Measurements from ENCODE around the gene UBXN1. TPM values are rescaled to one million over a fixed set of nuclear protein-coding genes. Genes with fewer than 3 reads are reported as not detected.
"Not testable (repeated sequence)": the region's sequence is repeated elsewhere in the genome, so short reads cannot be mapped to it uniquely, and the experiment has no call there.

The UBXN1 gene
- total RNA-seq, 1 experiment from 2014 or later: 118 TPM

DNA sequence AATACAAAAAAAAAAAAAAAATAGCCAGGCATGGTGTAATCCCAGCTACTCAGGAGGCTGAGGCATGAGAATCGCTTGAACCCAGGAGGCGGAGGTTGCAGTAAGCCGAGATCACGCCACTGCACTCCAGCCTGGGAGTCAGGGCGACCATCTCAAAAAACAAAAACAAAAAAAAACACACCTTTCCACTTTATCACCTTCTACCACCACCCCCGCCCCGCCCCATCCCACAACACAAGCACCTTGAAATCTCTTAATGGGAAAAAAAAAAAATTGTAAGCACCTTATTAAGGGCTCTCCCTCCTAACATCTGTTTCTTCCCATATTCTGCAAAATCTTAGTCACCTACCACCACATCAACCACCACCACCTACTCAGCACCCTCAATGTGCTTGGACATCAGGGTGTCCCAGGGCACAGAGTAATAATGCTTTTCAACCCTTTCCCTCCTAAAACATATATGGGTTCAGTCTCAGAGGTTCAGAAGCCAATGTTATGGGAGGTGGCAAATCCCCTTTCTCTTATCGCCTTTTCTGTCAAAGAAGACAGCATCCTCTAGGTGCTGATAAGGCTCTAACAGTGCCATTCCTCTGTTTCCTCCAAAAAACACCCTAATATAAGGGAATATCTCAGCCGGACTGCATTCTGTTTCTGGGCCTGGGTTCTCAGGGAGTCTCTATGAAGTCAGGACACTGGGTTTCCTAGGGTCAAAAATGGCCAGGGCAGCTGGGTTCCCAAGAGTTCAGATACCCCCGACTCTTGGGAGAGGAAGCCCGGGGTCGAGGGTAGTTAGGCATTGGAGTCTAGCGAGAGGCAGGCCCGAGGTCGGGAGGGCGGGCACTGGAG is 26.5 kb downstream of the UBXN1 start:
- TF ChIP-seq, protein P1, sequence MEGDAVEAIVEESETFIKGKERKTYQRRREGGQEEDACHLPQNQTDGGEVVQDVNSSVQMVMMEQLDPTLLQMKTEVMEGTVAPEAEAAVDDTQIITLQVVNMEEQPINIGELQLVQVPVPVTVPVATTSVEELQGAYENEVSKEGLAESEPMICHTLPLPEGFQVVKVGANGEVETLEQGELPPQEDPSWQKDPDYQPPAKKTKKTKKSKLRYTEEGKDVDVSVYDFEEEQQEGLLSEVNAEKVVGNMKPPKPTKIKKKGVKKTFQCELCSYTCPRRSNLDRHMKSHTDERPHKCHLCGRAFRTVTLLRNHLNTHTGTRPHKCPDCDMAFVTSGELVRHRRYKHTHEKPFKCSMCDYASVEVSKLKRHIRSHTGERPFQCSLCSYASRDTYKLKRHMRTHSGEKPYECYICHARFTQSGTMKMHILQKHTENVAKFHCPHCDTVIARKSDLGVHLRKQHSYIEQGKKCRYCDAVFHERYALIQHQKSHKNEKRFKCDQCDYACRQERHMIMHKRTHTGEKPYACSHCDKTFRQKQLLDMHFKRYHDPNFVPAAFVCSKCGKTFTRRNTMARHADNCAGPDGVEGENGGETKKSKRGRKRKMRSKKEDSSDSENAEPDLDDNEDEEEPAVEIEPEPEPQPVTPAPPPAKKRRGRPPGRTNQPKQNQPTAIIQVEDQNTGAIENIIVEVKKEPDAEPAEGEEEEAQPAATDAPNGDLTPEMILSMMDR (conservative IDR thresholded peaks at IDR 0.05): no peak
- DNase-seq: no peak
- H3K4me2 ChIP-seq (ENCODE audit: insufficient read depth, insufficient read length, low read length): peak overlapping the region; percentile 90
- H2BK20ac ChIP-seq (ENCODE audit: low read depth, low read length, poor library complexity, severe bottlenecking): no peak overlapping the region
- H3K14ac ChIP-seq (ENCODE audit: insufficient read depth, low read length): no peak overlapping the region
- peaks cover 4% of the 10 kb centered on the region for H3K23me2 ChIP-seq (ENCODE audit: insufficient read length, low read depth, low read length, poor library complexity, severe bottlenecking)
- H3K9ac ChIP-seq (ENCODE audit: extremely low read depth, insufficient read length, low read length): peak overlapping the region; percentile 84
- H3K27me3 ChIP-seq (ENCODE audit: insufficient read depth, low read length): no peaks in the 10 kb centered on the region
- no peak overlapping the region for H2AFZ ChIP-seq (ENCODE audit: low read length)
- no CpG with 5 or more reads among the region's 16 CpGs for WGBS (ENCODE audit: extremely low coverage, insufficient read length, low lambda C conversion rate)
- Mint-ChIP-seq H3K27me3 (ENCODE audit: low read depth) (no peaks in the 10 kb centered on the region), H3K4me1 (peaks cover 4 to 9% of the 10 kb centered on the region in 2 experiments), H3K36me3 (ENCODE audit: insufficient read depth in 1 of 3, low read depth in 3 of 3) (peaks cover 8 to 24% (median 12%) of the 10 kb centered on the region in 3 experiments; a peak in 6 of 7 replicates), H3K27ac (peak overlapping the region; percentile 86 to 96 (median 86)), H3K9me3 (no peaks in the 10 kb centered on the region), H3K4me3 (peak overlapping the region; percentile 92 to 94)
- H4K91ac ChIP-seq (ENCODE audit: insufficient read length, low read depth, low read length): no peak overlapping the region
- no peak overlapping the region for H4K8ac ChIP-seq (replicated peaks; ENCODE audit: insufficient read length, low read depth, low read length)
- no peaks in the 10 kb centered on the region for H4K20me1 ChIP-seq (ENCODE audit: control insufficient read depth, insufficient read depth, insufficient read length)
- no peaks in the 10 kb centered on the region for H3K79me1 ChIP-seq (ENCODE audit: insufficient read depth, low read depth, low read length, poor library complexity, severe bottlenecking)
- H2BK5ac ChIP-seq (ENCODE audit: insufficient read length, low read length): no peak overlapping the region
- peaks cover 4% of the 10 kb centered on the region; the same call in 1 of the 2 replicates for H3K79me2 ChIP-seq (ENCODE audit: insufficient read depth, low read length)
- H3K4ac ChIP-seq (ENCODE audit: low read depth, low read length): no peak overlapping the region
- no peak overlapping the region for H3K56ac ChIP-seq (ENCODE audit: insufficient read length, low read depth, low read length)
- H2BK15ac ChIP-seq (ENCODE audit: low read depth, low read length): no peak overlapping the region
- H3K18ac ChIP-seq (ENCODE audit: insufficient read length, low read depth, low read length): no peak overlapping the region
- H3K9me3 ChIP-seq (ENCODE audit: control insufficient read depth, low read depth, low read length): no peaks in the 10 kb centered on the region
- no peak overlapping the region for H2BK120ac ChIP-seq (ENCODE audit: low read depth, low read length, poor library complexity, severe bottlenecking)
- no peak overlapping the region for H4K5ac ChIP-seq (ENCODE audit: insufficient read length, low read depth, low read length)
- H3T11ph ChIP-seq (ENCODE audit: low read length): no peak overlapping the region
- no peaks in the 10 kb centered on the region for H3K4me1 ChIP-seq (ENCODE audit: insufficient read depth, low read length)
- H3K23ac ChIP-seq (ENCODE audit: insufficient read length, low read depth, low read length): no peak overlapping the region
- no peak overlapping the region for H2BK12ac ChIP-seq (ENCODE audit: insufficient read length, low read depth, low read length)
- no peak overlapping the region for H2AK5ac ChIP-seq (ENCODE audit: insufficient read length, low read length)
- H3K27ac ChIP-seq (ENCODE audit: insufficient read length, low read depth, low read length): no peak overlapping the region

DNA sequence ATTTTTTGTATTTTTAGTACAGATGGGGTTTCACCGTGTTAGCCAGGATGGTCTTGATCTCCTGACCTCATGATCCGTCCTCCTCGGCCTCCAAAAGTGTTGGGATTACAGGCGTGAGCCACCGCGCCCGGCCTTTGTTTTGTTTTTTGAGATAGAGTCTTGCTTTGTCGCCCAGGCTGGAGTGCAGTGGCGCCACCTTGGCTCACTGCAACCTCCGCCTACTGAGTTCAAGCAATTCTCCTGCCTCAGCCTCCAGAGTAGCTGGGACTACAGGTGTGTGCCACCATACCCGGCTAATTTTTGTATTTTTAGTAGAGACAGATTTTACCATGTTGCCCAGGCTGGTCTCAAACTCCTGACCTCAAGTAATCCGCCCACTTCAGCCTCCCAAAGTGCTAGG is 28.6 kb downstream of the UBXN1 start:
- not testable (repeated sequence) for H3K9ac ChIP-seq (ENCODE audit: extremely low read depth, insufficient read length, low read length); H2AK5ac ChIP-seq (ENCODE audit: insufficient read length, low read length); H2BK120ac ChIP-seq (ENCODE audit: low read depth, low read length, poor library complexity, severe bottlenecking); H4K91ac ChIP-seq (ENCODE audit: insufficient read length, low read depth, low read length); H2BK20ac ChIP-seq (ENCODE audit: low read depth, low read length, poor library complexity, severe bottlenecking); H3K9me3 Mint-ChIP-seq; DNase-seq; H3K4me2 ChIP-seq (ENCODE audit: insufficient read depth, insufficient read length, low read length); H3K56ac ChIP-seq (ENCODE audit: insufficient read length, low read depth, low read length); H3K27ac ChIP-seq (ENCODE audit: insufficient read length, low read depth, low read length); H3K27me3 ChIP-seq (ENCODE audit: insufficient read depth, low read length); H3K27me3 Mint-ChIP-seq (ENCODE audit: low read depth); H3K18ac ChIP-seq (ENCODE audit: insufficient read length, low read depth, low read length); H3K23ac ChIP-seq (ENCODE audit: insufficient read length, low read depth, low read length); H3K79me2 ChIP-seq (ENCODE audit: insufficient read depth, low read length); H3K4me1 ChIP-seq (ENCODE audit: insufficient read depth, low read length); H3K4me3 Mint-ChIP-seq; H2BK12ac ChIP-seq (ENCODE audit: insufficient read length, low read depth, low read length); H3K79me1 ChIP-seq (ENCODE audit: insufficient read depth, low read depth, low read length, poor library complexity, severe bottlenecking); H3K14ac ChIP-seq (ENCODE audit: insufficient read depth, low read length); H2AFZ ChIP-seq (ENCODE audit: low read length); H3K9me3 ChIP-seq (ENCODE audit: control insufficient read depth, low read depth, low read length); H3K23me2 ChIP-seq (ENCODE audit: insufficient read length, low read depth, low read length, poor library complexity, severe bottlenecking); H3K4ac ChIP-seq (ENCODE audit: low read depth, low read length); H3K27ac Mint-ChIP-seq; H4K20me1 ChIP-seq (ENCODE audit: control insufficient read depth, insufficient read depth, insufficient read length); H4K8ac ChIP-seq (replicated peaks; ENCODE audit: insufficient read length, low read depth, low read length); H4K5ac ChIP-seq (ENCODE audit: insufficient read length, low read depth, low read length); H3T11ph ChIP-seq (ENCODE audit: low read length); H2BK15ac ChIP-seq (ENCODE audit: low read depth, low read length); H2BK5ac ChIP-seq (ENCODE audit: insufficient read length, low read length)
- peaks cover 9 to 13% of the 10 kb centered on the region in 2 experiments for H3K4me1 Mint-ChIP-seq
- WGBS (ENCODE audit: extremely low coverage, insufficient read length, low lambda C conversion rate): no CpG with 5 or more reads among the region's 12 CpGs
- H3K36me3 Mint-ChIP-seq (ENCODE audit: insufficient read depth in 1 of 3, low read depth in 3 of 3): peaks cover 8 to 27% (median 12%) of the 10 kb centered on the region in 3 experiments; a peak in 6 of 7 replicates
